OCI-LY3 (cell line): ENCODE results near the gene SLC13A2.

Experiments
- CTCF ChIP-seq: fragments of 200-600, 300-600 bp; sonication (generic); IDR thresholded peaks from 2 replicates; pipeline ENCODE4 v1.5.1; 2014; ENCODE audit warnings: antibody characterized with exemption, low read length, low read depth
- EZH2phosphoT487 ChIP-seq: fragments of 200-600 bp; shearing (Covaris generic); IDR thresholded peaks from 2 replicates; pipeline ENCODE4 v1.6.1; 2018; ENCODE audit warnings: antibody characterized with exemption, mixed run types, low read depth

- TF ChIP-seq CTCF: no peak
- TF ChIP-seq EZH2phosphoT487: no peak
These were observed 4.5 kb downstream of the SLC13A2 start for GRCh38 chr17:28477928-28478327.
